Measurements from ENCODE around the gene GPR157.

GPR157 gene

DNA sequence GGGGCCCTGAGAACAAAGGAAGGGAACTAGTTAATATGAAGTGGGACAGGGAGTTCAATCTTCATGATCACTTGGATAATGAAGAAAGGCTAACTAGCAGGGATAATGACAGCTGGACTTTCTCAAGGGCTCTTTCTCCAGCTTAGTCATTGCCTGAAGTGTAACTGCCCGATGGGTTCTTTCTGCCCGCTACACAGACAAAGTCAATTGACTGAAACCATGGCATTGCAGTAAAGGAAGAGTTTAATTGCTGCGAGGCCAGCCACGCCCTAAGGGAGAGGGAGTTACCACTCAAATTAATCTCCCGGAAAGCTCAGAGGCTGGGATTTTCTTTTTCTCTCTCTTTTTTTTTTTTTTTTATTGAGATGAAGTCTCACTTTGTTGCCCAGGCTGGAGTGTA is 42.9 kb downstream of the GPR157 start:
- no peak for DNase-seq

DNA sequence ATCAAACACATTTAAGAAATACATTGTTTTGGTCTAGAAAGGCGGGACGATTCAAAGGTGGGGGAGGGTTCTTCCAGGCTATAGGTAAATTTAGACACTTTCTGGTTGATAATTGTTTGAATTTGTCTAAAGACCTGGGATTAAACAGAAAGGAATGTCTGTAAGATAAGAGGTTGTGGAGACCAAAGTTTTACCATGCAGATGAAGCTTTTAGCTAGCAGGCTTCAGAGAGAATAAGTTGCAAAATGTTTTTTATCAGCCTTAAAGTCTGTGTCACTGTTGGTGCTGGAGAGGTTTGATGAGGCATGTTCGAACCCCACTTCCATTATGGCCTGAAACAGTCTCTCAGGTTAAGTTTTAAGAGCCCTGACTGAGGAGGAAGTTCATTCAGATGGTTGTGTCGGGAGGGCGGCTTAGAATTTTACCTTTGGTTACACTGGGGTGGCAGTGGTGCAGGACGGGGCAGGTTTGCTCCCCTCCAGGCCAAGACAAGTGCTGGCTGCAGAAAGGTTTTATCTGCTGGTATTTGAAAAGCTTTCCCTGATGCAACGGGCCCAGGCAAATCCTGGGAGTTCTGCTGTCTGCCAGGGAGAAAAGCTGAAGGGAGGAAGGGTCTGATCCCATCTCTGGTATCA is 43.5 kb downstream of the GPR157 start:
- no peak for DNase-seq

DNA sequence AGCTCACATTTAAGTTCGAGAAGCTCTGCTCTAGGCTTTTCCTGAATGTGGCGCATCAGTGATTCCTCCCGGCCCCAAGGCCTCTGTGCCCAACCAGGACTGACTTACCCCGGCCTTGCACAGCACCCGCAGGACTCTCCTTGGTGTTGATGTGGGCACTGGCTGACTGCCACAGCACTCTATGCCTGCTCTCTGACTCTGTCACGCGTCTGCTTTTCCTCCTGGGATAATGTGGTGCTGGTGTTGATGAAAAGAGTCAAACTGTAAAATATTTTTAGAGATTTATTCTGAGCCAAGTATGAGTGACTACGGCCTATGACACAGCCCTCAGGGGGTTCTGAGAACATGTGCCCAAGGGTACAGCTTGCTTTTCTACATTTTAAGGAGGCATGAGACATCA is 44.0 kb downstream of the GPR157 start:
- DNase-seq, result no peak

DNA sequence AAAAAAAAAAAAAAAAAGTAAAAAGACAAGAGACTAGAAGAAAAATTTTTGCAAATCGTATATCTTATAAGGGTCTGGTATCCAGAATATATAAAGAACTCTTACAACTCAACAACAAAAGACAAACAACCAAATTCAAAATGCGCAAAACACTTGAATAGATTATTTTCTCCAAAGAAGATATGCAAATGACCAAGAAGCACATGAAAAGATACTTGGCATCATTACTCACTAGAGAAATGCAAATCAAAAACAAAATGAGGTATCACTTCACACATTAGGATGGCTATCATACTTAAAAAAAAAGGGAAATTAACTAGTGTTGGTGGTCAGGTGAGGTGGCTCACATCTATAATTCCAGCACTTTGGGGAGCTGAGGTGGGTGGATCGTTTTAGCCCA is 47.4 kb downstream of the GPR157 start:
- DNase-seq, result no peak

DNA sequence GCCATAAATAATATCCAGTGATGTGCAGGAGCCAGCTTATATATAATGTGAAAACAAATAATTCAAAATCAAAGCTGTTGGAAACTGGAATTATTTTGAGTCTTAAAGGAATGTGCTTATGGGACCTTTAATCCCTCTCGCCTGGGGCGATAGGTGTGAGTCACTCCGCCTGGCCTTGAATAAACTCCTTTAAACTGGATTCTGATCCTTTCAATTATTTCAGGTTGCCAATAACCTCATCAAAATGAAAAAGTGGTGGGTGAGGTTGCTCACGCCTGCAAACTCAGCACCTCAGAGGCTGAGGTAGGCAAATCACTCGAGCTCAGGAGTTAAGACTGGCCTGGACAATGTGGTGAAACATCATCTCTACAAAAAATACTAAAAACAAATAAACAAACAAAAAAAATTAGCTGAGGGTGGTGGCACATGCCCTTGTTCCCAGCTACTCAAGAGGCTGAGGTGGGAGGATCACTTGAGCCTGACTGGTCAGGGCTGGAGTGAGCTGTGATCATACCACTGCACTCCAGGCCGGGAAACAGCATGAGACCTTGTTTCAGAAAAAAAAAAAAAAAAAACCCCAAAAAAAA is 48.1 kb downstream of the GPR157 start:
- DNase-seq, result no peak

DNA sequence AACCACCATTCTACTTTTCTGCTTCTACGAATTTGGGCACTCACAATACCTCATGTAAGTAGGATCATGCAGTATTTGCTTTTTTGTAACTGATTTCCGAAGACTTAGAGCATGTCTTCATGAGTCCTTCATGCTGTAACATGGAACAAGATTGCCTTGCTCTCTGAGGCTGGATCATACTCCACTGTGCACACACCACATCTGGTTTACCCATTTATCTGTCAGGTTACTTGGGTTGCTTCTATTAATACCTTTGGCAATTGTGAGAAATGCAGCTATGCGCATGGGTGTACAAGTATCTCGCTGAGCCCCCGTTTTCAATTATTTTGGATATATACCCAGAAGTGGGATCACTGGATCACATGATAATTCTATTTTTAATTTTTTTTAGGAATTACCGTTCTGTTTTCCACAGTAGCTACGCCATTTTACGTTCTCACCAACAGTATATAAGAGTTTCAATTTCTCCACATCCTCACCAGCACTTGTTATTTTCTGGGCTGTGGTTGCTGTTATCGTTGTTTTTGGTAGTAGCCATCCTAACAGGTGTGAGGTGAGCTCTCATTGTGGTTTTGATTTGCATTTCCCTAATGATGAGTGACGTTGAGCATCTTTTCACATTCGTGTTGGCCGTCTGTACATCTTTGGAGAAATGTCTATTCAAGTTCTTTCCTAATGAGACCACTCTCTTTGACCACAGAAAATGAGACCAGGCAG is 48.8 kb downstream of the GPR157 start:
- DNase-seq, result no peak

DNA sequence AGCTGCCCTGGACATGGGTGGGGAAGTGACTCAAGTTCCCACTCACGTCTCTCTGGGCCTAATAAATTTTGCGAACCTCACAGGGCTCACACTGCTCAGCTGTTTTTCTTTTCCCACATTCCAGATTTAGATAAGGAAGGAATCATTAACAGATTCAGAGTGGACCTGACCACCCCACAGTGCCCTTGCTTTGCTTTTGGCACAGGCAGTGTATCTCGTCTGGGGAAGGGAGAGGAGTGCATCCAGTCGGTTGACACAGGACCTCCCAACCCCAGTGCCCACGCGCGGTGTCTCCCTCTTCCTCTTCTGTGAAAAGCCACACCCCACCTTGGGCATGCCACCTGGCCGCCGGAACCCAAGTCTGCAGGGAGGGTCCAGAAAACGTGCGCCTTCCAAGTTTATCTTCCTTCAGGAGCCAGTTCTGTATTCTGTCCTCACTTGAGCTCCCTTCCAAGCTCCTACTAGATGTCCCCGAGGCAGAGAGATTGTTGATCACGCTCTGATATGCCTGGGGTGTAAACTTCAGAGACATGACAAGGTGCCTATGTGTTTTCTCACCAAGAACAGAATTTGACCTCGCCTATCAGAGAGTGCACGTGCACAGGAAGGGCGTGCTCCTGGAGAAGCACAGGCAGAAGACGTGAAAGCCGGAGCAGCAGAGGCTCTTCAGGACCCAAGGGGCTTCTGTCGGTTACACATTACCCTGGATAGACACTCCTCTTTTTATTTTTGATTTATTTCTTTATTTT is 50.0 kb downstream of the GPR157 start:
- DNase-seq, result no peak

DNA sequence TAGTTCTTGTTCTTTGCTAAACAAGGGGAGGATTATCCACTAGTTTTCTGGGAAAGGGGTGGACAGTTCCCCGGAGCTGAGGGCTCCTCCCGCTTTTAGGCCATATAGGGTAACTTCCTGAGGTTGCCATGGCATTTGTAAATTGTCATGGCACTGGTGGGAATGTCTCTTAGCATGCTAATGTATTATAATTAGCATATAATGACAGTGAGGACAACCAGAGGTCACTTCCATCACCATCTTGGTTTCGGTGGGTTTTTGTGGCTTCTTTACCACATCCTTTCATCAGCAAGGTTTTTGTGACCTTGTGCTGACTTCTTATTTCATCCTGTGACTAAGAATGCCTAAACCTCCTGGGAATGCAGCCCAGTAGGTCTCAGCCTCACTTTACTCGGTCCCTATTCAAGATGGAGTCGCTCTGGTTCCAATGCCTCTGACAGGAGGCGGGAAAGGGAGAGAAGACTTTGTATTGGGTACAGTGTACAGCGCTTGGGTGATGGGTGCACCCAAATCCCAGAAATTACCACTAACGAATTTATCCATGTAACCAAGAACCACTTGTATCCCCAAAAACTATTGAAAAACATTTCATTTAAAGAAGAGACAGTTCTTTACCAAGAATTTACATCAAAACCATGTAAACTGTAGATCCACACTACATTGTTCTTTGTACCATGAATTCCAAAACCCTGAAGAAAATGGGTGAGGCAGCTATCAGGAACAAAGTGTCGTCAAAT is 50.7 kb downstream of the GPR157 start:
- no peak for DNase-seq

DNA sequence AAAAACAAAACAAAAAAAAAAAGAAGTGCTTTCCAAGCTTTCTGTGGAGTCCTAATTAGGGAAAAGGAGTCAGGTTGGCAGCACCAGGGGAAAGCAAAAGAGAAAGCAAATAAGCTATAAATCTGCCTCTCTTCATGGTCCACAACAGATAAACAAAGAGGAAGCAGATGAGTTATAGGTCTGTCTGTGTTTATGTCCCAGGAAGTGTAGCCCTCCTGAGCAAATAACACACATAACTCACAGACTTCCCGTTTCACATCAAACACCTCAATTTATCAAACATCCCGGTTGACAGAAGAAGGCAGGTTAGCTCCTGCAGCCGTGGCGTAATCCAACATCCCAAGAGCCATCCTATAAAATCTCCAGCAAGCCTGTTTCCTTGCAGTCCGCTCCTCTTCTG is 53.9 kb downstream of the GPR157 start:
- no peak for DNase-seq

DNA sequence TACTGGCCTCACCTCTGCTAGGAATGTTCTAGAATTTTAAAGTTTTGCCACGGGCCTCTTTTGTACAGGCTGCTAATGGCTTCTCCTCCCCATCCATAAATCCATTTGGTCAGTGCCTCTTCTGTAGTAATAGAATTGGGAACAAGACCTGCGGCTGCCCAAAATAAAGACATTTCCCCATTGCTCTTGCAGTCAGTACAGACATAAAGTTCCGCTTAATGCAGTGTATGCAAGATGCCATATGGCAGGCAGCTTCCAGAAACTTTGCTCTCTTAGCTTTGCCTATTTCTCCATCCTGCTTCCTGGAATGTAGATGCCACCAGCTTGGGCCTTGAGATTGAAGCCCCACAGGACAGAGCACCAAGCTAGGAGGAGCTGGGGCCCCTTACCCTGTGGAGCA is 55.8 kb downstream of the GPR157 start:
- no peak for DNase-seq

DNA sequence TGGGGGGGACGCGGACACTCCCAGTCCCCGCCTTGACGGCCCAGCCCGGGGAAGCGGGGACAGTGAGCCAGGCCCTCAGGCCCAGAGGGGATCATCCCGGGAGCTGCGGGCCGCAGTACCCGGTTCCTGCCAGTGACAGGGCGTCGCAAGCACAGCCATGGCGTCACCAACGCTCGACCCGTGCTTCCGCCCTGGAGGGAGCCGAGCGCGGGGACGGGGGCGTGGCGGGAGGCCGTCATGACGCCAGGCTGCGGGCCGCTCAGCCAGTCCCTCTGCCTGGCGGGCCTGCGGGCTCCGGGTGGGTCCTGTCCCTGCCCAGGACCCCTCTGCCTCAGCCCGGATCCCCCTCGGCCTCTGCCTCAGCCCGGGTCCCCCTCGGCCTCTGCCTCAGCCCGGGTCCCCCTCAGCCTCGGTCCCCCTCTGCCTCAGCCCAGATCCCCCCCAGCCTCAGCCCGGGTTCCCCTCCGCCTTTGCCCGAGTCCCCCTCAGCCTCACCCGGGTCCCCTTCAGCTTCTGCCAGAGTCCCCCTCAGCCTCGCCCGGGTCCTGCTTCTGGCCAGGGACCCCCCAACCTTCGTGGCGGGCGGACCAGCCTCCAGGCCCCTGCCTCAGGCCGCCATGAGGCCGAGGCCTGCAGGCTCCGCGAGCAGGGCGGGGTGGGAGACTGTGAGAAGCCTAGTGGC is 57.2 kb downstream of the GPR157 start:
- no peak for DNase-seq

DNA sequence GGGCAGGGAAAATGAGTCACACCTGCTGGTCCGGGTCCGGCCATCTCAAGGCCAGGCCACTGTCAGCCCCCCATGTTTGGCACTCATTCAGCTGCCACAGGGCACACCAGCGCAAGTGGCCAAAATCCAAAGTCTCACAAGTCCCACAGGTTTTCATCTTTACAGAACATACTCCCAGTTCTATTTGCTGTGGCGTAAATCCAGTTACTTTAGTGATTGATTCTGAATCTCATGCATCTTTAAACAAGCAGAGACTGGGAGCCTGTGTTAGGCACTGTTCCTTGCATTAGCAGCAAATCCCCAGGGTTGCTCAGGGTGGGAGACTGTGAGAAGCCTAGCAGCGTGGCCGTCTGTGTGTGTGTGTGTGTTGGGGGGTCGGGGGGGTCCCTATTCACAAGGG is 58.4 kb downstream of the GPR157 start:
- no peak for DNase-seq

DNA sequence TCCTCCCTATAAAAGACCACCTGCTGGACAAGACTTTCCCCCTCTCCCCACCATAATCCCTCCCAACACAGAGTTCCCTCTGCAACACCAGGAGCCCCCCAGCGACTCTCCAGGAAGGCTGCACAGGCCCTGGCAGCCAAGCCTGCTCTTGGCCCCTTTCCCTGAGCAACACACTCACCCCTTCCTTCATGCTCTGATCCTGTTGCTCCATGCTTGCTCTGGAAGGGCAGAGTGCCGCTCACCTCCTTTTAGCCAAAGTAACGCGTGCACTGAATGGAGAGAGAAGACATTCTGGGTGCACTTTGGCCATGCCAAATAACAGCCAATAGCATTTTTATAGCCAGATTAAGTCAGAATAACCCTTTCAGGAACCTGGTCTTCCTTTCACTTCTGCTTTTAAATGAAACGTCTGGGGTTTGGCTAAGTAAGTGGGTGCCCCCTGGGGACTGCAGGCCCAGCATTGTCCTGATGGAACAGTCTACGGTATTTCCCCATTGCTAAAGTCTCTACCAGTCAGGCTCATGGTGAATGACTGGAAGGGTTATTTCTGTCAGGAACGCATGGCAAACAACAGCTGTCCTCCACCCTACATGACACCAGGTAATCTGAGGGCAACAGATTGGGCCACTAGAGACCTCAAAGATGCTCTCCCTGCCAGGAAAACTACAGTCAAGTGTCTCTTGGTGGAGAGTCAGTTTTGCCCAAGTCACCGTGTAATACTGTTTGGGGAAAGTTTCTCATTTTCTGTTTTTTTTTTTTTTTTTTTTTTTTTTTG is 59.4 kb downstream of the GPR157 start, which contains the start of gene SLC2A5:
SLC2A5 (minus strand) TSS at position 310 of the 775 bp plus-strand sequence; CDS start at position 211, 99 bp downstream.
- DNase-seq, result no peak

DNA sequence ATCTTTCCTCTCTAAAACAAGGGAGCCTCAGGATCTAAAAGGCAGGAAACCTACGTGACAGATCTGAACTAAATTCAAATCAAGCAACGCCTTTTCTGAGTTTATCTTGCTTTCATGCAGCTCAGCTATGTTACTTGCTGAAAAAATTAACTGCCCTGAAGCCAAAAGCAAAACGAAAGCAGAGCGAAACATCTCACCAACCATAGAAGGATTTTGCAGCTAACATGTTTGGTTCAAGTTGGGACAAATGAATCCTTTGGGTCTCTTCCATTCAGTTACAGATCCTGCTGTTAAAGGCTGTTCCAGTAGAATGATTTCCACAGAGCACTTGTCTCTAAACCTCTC is 59.9 kb downstream of the GPR157 start:
- no peak for DNase-seq

DNA sequence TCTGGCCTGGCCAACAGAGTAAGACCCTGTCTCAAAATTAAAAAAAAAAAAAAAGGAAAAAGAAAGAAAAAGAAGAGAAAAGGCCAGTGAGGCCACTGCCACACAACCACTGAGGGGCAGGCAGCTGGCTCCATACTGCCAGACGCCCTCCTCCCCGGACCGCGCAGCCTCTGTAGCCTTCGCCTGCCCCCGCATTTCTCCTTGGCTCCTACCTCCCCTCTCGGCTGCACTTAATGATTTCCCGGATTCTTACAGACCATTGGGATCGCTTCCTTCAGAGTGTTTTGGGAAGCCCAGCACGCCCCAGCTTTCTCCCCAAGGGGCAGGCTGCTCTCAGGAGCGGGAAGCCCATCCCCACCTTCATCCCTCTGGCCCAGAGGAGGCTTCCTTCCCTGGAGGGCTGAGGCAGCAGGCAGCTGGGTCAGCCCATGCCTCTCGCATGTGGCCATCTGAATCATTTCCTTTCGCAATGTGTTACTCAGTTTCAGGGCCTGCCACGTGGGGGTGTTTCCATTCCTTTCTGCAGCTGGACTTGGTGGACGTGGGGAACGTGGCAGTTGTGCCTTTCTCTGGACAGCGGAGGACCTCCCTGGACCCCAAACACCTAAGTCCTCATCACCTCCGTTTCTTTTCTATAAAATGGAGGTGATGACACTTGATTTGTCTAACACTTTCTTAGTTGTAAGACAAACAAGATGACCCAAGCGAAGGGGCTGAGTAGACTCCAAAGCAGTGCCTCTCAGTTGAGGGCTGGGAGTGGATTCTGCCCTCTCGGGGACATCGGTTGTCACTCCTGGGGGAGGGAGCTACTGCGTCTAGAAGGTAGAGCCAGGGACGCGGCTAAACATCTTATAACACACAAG is 61.7 kb downstream of the GPR157 start:
- DNase-seq, result no peak

DNA sequence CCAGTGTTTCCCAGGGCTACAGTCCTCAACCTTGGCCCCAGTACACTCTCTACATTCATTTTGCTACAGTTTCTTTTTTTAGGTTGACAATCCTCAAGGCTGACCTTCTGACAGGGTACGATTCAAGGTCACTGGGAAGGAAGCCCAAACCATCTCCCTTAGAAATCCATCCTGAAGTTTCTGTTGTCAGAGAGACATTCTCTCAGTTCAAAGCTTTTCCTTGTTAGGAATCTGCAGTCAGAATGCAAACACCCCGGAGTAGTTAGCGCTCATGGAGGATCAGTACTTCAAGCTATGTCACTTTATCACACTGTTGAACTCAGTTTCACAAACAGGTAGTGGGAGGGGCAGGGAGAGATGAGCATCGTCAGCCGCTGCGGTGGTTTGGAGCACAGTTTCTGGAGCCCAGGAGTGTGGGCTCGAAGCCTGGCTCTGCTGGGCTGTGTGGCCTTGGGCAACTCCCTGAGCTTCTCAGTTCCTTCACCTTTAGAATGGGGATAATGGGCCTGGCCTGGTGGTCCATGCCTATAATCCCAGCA is 63.6 kb downstream of the GPR157 start:
- no peak for DNase-seq

DNA sequence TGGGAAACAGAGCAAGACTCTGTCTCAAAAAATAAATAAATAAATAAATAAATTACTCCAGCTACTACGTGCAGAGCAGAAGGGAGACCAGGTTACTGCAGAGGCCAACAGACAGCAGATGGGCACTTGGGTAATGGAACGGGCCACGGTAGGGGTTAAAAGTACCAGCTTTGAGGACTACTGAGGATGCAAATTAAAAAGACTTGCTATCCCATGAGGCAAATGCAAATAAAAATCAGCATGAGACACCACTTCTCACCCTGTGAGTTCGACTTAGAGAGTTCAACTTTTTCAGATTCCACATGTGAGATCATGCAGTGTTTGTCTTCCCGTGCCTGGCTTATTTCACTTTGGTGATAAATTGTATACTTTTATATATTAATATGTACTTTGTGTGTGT is 66.1 kb downstream of the GPR157 start:
- DNase-seq, result no peak

DNA sequence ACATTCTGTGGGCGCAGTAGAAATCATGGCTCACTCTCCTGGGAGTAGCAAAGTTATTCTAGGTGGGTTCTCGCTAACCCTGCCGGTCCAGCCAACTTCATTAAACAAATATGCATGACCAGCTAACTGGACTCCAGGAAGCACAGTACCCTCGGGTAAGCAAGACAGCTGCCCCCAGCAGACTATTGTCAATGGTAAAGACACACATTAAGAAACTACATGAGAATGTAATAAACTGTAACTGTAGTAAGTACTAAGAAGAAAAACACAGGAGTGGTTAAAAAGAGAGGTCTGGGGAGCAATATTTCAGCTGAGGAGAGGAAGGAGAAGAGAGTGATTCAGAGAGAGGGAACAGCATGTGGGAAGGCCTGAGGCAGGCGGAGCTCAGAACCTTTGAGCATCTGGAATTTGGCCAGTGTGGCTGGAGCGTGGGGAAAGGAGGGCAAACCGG is 66.9 kb downstream of the GPR157 start:
- no peak for DNase-seq

DNA sequence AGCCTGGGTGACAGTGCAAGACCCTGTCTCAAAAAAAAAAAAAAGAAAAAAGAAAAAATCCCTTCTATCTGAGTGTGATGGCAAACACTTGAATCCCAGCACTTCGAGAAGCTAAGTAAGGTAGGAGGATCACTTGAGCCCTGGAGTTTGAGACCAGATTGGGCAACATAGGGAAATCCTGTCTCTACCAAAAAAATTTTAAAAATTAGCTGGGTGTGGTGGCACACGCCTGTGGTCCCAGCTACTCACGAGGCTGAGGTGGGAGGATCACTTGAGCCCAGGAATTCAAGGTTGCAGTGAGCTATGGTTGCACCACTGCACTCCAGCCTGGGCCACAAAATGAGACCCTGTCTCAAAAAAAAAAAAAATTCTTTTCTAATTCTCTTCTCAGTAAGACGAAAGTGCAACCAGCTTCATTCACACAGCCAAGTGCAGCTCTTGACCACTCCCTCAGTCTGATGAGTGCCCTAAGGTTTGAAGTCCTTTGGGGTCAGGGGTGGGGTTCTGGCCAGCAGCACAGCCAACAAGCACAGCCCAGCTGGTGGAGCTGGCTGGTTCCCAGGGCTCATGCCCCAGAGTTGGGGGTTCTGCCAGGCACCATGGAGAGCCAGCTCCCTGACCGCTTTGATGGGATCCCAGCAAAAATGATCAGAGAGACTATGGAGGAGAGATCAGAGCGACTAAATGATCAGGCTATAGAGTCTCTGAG is 67.5 kb downstream of the GPR157 start:
- no peak for DNase-seq
